ENCODE results near the gene IL15.
A peak's percentile ranks its signal among the peaks of the same experiment; 100 is the strongest.
"Not testable (repeated sequence)": the region's sequence is repeated elsewhere in the genome, so short reads cannot be mapped to it uniquely, and the experiment has no call there.

The IL15 gene

DNA sequence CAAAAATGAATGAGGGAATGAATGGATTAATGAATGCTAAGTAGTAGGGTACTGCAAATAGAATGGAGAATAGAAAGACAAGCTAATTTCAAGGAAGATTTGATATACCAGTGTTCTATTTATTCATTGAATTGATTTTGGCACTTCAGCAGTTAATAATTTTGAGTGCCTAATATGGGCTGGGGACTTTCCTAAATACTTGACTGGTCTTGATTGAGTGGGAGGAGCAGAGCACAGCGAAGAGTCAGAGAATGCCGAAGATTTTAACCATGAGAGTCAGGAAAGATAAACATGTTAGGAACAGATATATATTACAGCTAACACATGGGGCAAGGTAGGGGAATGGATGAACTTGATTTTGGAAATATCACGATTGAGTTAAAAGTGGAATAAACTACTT is 10.6 kb downstream of the IL15 start:
- no peak for DNase-seq

GRCh38 chr4:141647966-141648365 is 11.6 kb downstream of the IL15 start:
- DNase-seq: no peak

GRCh38 chr4:141652161-141652778 is 15.9 kb downstream of the IL15 start:
- DNase-seq: no peak

GRCh38 chr4:141654098-141654497 is 17.7 kb downstream of the IL15 start:
- DNase-seq: peak in 2 of 56 donors; percentile 1

DNA sequence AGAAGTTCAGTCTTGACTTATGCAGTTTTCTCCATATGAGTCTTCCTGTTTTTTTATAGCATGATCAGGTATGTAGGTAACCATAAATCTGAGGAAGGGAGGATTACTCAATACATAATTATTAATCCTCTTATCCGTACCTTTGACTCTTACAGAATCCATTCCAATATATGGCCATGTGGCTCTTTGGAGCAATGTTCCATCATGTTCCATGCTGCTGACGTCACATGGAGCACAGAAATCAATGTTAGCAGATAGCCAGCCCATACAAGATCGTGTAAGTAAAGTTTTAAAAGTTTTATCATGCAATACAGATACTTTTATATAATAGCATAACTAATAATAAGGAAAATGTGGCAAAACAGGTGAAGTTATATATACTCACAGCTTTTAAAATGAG is 19.6 kb downstream of the IL15 start:
- no peak for DNase-seq

GRCh38 chr4:141657550-141658250 is 21.3 kb downstream of the IL15 start:
- no peak for DNase-seq

- no peak for DNase-seq
These were observed 21.9 kb downstream of the IL15 start for GRCh38 chr4:141658309-141658708.

DNA sequence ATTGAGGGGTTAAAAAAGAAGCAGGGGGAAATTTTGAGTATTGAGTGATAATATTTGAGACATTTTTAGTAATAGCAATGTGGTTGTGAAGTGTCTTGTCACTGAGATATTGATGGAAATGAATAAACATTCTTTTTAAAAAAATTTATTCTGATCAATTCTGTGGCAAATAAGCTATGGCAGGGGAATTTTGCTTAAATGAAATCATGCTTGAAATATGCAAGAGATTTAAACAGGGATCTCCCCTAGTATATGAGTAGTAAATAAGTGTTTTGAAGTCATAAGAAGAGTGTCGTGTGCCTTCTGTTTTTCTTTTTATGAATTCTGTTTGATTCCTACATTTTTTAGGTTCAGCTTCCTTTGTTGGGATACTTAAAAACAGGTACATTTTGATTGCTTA is 23.2 kb downstream of the IL15 start:
- no peak for DNase-seq

GRCh38 chr4:141660880-141661279 is 24.5 kb downstream of the IL15 start:
- no peak for DNase-seq

GRCh38 chr4:141668200-141668910 is 32.0 kb downstream of the IL15 start:
- no peak for DNase-seq

DNA sequence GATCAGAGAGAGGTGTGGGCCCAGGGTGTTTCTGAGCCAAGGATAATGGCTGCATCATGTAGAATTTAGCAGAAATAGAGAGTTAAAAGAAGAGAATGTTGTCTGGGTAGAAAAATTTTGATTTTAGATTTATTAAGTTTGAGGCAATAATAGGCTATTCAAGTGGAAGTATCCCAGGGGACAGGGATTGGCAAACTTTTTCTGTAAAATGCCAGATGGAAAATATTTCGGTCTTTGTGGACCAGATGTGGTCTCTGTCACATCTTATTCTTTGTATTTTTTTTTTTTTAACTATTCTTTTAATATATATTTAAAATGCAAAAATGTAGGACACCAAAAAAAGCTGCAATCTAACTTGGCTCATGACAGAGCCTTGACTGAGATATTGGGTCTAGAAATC is 33.1 kb downstream of the IL15 start:
- no peak for DNase-seq

DNA sequence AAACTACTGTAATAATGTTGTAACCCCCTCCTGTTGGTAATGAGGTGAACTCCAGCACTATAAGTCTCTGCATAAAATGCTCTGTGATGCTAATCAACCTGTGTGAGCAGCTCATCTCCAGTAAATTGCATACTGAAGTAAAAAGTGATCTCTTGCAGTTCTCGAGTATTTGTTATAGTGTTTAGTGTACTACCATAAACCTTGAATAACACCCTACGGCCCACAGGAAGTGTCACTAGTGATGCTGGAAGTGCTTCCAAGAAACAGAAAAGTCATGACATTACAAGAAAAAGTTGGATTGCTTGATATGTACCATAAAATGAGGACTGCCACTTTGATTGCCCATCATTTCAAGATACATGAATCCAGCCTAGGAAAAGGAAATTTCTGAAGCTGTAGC is 39.0 kb downstream of the IL15 start:
- no peak for DNase-seq

GRCh38 chr4:141676087-141676670 is 39.8 kb downstream of the IL15 start:
- no peak for DNase-seq

- DNase-seq: no peak
These were observed 43.7 kb downstream of the IL15 start for GRCh38 chr4:141680060-141680459.

DNA sequence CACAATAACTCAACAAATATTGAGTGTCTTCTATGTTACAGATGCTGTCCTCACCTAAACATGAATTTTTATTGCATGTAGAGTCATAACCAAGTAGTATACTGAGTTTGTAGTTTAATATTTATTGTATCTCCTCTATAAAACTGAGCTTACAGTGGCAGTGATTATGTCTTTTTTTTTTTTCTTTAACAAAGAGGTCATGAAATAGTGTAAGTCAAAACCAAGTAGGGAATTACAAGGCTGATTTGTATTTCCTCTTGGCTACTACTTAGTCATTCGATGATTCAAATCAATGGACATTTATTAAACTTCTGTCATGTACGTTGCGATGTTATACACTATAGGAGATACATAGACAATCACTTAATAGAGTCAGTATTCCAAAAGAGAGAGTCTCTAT is 48.4 kb downstream of the IL15 start:
- DNase-seq: no peak

GRCh38 chr4:141686146-141686775 is 49.9 kb downstream of the IL15 start:
- DNase-seq: no peak

- DNase-seq: no peak
These were observed 50.5 kb downstream of the IL15 start for GRCh38 chr4:141686879-141687278.

DNA sequence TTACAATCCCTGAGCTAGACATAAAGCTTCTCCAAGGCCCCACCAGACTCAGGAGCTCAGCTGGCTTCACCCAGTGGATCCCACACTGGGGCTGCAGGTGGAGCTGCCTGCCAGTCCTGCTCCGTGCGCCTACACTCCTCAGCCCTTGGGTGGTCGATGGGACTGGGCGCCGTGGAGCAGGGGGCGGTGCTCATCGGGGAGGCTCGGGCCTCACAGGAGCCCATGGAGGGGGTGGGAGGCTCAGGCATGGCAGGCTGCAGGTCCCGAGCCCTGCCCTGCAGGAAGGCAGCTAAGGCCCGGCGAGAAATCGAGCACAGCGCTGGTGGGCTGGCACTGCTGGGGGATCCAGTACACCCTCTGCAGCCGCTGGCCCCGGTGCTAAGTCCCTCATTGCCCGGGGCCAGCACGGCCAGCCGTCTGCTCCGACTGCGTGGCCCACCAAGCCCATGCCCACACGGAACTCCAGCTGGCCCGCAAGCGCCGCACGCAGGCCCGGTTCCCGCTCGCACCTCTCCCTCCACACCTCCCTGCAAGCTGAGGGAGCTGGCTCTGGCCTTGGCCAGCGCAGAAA is 53.4 kb downstream of the IL15 start:
- DNase-seq: not testable (repeated sequence)

- DNase-seq: not testable (repeated sequence)
These were observed 54.9 kb downstream of the IL15 start for GRCh38 chr4:141691247-141691646.

- no peak for DNase-seq
These were observed 55.7 kb downstream of the IL15 start for GRCh38 chr4:141692081-141692480.

GRCh38 chr4:141697116-141697515 is 60.7 kb downstream of the IL15 start:
- DNase-seq: no peak

Measured in nucleus accumbens (tissue), 56 donors.